ENCODE results near the gene HCK.

The HCK gene

DNA sequence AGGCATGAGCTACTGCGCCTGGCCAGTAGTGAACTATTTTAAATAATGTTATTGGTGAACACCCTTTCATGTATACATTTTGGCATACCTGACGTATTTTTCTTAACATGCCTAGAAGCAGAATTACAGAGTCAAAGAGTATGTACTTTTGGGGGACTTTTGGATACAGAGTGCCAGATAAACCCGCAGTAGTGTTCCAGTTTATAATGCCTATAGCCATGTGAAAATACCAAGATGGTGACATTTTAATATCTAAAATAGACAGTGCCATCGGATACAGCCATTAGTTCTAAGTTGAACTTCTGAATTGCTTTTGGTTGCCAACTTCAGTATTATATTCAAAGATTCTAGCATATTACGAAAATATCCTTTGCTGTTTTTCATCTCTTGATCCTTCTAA is 77.8 kb downstream of the HCK start (continued):
- TF ChIP-seq ZBTB26 (tag by site-specific recombination; optimal IDR thresholded peaks at IDR 0.05) (no peak), ZNF23 (tag by site-specific recombination; IDR thresholded peaks at IDR 0.05; ENCODE audit: borderline replicate concordance) (no peak), ZBTB48 (tag by site-specific recombination; IDR thresholded peaks at IDR 0.05) (no peak)

GRCh38 chr20:32130352-32130751 is 78.3 kb downstream of the HCK start:
- ChIA-PET CTCF (no interaction called here), POLR2A (no interaction called here)

DNA sequence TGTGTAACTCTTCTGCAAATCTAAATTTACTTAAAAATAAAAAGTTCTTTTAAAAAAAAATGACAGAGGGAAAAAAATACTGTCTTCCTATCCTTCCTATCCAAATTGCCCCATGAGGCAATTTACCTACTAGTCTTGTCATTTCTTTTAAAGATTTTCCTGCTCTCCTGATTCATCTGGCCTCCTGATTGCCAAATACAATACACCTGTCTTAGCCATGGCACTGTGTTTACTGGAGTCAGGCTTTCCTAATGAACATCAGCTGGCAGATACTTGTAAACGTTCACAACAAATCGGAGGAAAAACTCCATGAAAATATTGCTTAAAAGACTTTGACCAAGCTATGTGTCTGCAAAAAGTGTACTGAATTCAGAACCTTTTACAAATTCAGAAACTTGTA is 78.9 kb downstream of the HCK start:
- Histone ChIP-seq H3K36me3 (ENCODE audit: control insufficient read depth in 2 of 2, insufficient read depth in 1 of 2, low read length in 2 of 2) (peaks cover 0 to 22% of the 10 kb centered on the region in 2 experiments; a peak in 2 of 3 replicates), H3K9me3 (ENCODE audit: control insufficient read depth, insufficient read depth, low read depth, low read length) (no peaks in the 10 kb centered on the region), H3K4me3 (ENCODE audit: low read depth, low read length) (no peak overlapping the region), H3K4me1 (ENCODE audit: control insufficient read depth, insufficient read depth, low read length) (peaks cover 2% of the 10 kb centered on the region; the same call in 1 of the 2 replicates), H3K27ac (ENCODE audit: extremely low read depth, low read depth, low read length) (no peak overlapping the region)
- POLR2A ChIA-PET, result no interaction called here
- TF ChIP-seq CTCF (tag by site-specific recombination; IDR thresholded peaks at IDR 0.05) (no peak), ZNF391 (tag by site-specific recombination; IDR thresholded peaks at IDR 0.05; ENCODE audit: borderline replicate concordance, low read depth) (no peak), GLI2 (tag by site-specific recombination; IDR thresholded peaks at IDR 0.05; ENCODE audit: borderline replicate concordance, low read depth) (no peak), PRDM1 (tag by site-specific recombination; IDR thresholded peaks at IDR 0.05) (no peak), BCL11A (tag by site-specific recombination; IDR thresholded peaks at IDR 0.05; ENCODE audit: low read depth) (no peak), ZNF302 (tag by site-specific recombination; IDR thresholded peaks at IDR 0.05; ENCODE audit: low read depth) (no peak), ZNF48 (tag by site-specific recombination; IDR thresholded peaks at IDR 0.05) (no peak), TRIM28 (IDR thresholded peaks at IDR 0.05; ENCODE audit: borderline replicate concordance, low read length) (no peak), ZBTB21 (tag by site-specific recombination; IDR thresholded peaks at IDR 0.05) (no peak), KLF16 (tag by site-specific recombination; IDR thresholded peaks at IDR 0.05) (no peak), SP2 (tag by site-specific recombination; IDR thresholded peaks at IDR 0.05) (no peak), FEZF1 (tag by site-specific recombination; IDR thresholded peaks at IDR 0.05) (no peak)
- TF ChIP-seq, protein P1, sequence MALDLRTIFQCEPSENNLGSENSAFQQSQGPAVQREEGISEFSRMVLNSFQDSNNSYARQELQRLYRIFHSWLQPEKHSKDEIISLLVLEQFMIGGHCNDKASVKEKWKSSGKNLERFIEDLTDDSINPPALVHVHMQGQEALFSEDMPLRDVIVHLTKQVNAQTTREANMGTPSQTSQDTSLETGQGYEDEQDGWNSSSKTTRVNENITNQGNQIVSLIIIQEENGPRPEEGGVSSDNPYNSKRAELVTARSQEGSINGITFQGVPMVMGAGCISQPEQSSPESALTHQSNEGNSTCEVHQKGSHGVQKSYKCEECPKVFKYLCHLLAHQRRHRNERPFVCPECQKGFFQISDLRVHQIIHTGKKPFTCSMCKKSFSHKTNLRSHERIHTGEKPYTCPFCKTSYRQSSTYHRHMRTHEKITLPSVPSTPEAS (tag by site-specific recombination; IDR thresholded peaks at IDR 0.05), result no peak
- CTCF ChIA-PET, result no interaction called here

More at GRCh38 chr20:32130352-32130751, 78.3 kb downstream of the HCK start:
- Histone ChIP-seq H3K9me3 (ENCODE audit: control insufficient read depth, insufficient read depth, low read depth, low read length) (no peaks in the 10 kb centered on the region), H3K4me3 (ENCODE audit: low read depth, low read length) (no peak overlapping the region), H3K36me3 (ENCODE audit: control insufficient read depth in 2 of 2, insufficient read depth in 1 of 2, low read length in 2 of 2) (peaks cover 0 to 16% of the 10 kb centered on the region in 2 experiments; a peak in 2 of 3 replicates), H3K4me1 (ENCODE audit: control insufficient read depth, insufficient read depth, low read length) (peaks cover 2% of the 10 kb centered on the region; the same call in 1 of the 2 replicates), H3K27ac (ENCODE audit: extremely low read depth, low read depth, low read length) (no peak overlapping the region)
- TF ChIP-seq, protein P2, sequence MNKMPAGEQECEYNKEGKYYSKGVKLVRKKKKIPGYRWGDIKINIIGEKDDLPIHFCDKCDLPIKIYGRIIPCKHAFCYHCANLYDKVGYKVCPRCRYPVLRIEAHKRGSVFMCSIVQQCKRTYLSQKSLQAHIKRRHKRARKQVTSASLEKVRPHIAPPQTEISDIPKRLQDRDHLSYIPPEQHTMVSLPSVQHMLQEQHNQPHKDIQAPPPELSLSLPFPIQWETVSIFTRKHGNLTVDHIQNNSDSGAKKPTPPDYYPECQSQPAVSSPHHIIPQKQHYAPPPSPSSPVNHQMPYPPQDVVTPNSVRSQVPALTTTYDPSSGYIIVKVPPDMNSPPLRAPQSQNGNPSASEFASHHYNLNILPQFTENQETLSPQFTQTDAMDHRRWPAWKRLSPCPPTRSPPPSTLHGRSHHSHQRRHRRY (tag by site-specific recombination; IDR thresholded peaks at IDR 0.05), result no peak

Data from HEK293 (cell line).